ENCODE data around the gene CPM. TPM values are rescaled to one million over a fixed set of nuclear protein-coding genes. Genes with fewer than 3 reads are reported as not detected.

Gene CPM
- polyA plus RNA-seq, 5 donors = 241 to 466 (median 348) TPM

- DNase-seq = no peak
These were observed 26.3 kb upstream of the CPM start for GRCh38 chr12:68959143-68959858.

- DNase-seq = no peak
These were observed 25.4 kb upstream of the CPM start for GRCh38 chr12:68958322-68958721.

DNA sequence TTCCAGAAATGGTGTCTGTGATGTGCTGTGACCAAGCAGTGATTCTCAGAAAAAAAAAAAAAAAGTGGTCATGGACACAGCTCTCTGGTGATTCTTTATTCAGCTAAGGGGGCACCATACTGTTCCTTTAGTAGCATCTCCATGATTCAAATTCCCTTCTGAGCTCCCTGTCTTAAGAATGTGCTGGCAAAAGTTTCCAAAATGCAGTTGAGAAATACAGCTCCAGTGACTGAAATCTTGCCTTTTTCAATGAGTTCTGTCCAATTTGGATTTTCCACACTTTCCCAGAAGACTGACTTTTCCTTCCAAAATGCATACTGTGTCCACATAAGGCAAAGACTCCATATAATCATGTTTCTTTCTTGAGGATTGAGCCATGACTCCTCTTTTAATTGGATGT lies 24.3 kb upstream of the CPM start:
- no peak for DNase-seq

- DNase-seq = no peak
These were observed 23.5 kb upstream of the CPM start for GRCh38 chr12:68956466-68956865.

- no peak for DNase-seq
These were observed 21.8 kb upstream of the CPM start for GRCh38 chr12:68954811-68955210.

- no peak for DNase-seq
These were observed 20.6 kb upstream of the CPM start for GRCh38 chr12:68953536-68953935.

- DNase-seq = no peak
These were observed 18.7 kb upstream of the CPM start for GRCh38 chr12:68951652-68952051.

- no peak for DNase-seq
These were observed 17.5 kb upstream of the CPM start for GRCh38 chr12:68950511-68950910.

DNA sequence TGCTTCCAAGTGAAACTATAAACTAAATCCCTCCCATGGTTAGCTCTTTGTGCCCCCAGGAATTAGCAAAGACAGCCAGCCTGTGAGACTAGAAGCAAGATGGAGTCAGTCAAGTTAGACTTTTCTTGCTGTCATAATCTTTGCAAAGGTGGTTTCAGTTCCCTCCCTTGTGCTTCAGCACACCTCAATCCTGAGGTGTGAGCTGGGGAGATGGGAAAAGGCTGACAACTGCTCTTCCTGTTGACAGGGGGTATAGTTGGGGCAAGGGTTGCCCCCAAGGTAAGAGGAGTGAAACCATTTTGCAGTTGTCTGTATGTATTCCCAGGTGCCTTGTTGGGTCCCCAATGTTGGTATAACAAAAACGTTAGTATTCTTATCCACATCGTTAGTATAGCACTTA lies 12.3 kb upstream of the CPM start:
- no peak for DNase-seq

- DNase-seq = no peak
These were observed 11.5 kb upstream of the CPM start for GRCh38 chr12:68944296-68945076.

DNA sequence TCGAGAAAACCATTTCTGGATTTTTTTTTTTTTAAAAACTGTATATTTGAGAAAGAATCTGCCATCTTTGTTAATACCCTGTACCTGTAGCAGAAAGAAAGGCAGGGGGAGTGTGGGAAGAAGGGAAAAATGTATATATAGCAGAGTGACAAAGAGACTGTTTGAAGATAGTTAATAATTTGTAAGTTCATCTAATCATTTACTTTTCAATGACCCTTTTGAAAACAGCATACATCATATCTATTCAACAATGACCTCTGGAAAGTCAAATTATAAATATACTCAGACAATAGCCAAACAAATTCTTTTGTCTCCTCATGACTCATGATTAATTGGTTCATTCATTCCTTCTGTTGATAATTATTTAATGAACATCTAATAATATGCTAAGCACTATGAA lies 10.9 kb upstream of the CPM start:
- DNase-seq = no peak

DNA sequence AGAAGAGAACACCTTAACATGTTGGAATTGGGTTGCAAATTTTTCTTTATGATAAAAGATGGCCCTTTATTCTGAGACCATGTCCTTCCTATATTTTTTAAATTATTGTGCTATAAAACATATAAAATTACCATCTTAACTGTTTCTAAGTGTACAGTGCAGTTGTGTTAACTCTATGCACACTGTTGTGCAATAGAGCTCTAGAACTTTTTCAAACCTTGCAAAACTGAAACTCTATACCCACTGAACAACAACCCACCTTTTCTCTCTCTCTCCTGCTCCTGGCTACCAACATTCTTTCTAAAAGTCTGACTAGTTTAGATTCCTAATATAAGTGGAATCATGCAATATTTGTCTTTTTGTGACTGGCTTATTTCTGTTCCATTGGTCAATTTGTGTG lies 7.8 kb upstream of the CPM start:
- DNase-seq = no peak

- DNase-seq = no peak
These were observed 6.5 kb upstream of the CPM start for GRCh38 chr12:68939505-68939904.

DNA sequence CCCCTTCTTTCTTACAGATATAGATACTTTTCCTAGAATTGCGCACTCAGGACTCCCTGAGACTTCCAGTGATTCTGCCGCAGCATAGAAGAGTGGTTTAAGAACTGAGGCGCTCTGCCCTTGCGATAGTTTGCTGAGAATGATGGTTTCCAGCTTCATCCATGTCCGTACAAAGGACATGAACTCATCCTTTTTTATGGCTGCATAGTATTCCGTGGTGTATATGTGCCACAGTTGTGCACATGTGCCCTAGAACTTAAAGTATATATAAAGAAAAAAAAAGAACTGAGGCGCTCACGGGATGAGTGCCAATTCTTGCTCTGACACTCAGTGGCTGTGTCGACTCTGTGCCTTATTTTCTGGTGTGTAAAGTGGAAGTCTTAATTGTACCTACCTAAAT lies 1.4 kb upstream of the CPM start:
- DNase-seq = no peak

- peak in 1 of 2 donors; percentile 23 for DNase-seq
These were observed 627 bp downstream of the CPM start for GRCh38 chr12:68932128-68932960.

DNA sequence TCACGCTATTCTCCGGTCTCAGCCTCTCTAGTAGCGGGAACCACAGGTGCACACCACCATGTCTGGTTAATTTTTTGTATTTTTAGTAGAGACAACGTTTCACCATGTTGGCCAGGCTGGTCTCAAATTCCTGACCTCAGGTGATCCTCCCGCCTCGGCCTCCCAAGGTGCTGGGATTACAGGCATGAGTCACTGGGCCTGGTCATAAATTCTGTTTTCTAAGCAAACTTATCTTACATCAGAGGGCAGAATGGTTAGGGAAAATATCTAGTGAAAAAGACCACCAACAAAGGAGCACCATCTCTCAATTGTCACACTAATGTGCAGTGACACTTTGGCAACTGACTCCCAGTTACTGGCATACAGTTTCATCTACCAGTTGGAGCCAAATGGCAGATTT lies 2.8 kb downstream of the CPM start:
- DNase-seq = no peak

DNA sequence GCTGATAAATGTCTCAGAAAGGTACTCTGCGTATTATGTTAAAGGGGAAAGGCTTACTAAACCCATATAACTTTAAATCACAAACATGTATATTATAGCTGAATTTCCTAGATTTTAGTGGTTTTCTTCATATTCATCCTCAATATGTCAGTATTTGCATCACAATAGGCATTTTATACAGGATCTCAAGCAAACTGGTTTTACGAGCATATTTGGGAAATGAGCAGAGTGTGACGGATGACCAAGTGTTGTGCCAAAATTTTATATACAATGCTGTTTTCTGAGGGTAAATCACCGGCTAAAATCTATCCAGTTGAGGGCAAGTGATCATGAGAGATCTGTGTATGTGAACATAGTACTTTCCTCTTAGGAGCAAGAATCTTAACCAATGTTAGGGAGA lies 8.4 kb downstream of the CPM start:
- no peak for DNase-seq

DNA sequence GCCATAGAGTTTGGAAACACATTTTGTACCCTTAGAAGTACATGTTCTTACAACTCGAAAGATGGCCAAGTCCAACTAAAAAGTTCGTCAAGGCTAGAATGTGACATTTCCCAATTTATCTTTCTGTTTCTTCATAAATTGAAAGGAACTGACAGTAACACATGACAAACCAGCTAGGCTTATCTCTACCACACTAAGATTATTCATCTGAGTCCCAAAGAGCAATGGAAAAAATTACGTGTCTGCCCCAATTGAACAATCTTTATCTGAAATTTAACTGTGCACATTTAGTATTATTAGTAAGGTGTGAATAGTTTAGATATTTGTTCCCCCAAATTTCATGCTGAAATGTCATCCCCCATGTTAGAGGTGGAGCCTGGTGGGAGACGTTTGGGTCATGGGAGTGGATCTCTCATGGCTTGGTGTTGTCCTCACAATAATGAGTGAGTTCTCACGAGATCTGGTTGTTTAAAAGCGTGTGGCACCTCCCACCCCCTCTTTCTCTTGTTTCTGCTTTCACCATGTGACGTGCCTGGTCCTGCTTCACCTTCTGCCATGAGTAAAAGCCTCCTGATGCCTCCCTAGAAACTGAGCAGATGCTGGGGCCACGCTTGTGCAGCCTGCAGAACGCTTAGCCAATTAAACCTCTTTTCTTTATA lies 13.3 kb downstream of the CPM start:
- no peak for DNase-seq

DNA sequence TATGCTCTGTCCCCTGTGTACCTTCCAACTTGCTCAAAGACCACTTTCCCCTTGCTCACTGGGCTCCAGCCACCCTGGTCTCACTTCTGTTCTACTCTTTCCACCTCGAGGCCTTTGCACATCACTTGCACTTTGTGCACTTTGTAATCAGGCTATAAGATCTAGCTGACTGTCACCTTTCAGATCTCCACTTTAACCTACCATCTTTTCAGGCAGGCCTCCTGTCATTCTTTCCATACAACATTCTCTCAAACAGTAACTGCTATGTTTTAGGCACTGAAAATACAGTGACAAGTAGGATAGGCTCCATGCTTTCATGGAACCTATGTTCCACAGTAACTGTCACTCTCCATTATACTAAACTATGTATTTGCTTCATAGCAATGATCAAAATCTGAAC lies 14.0 kb downstream of the CPM start:
- DNase-seq = no peak

DNA sequence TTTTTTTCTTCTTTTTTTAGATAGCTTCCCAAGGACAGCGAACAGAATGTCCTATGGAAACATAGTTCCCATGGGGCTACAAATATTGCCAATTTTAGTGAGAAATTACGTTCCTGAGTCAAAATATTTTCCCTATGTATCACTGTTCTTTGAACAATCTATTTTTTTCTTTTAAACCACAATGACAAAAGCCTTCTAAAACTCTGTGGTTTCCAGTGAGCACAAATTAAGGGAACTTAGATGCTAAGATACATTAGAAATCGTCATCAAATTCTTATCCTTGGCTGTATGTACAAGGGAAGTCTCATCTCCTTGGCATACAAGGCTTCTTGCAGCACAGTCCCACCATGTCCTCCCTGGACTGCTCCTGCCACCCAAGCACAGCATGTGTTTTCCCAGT lies 17.9 kb downstream of the CPM start:
- DNase-seq = no peak

GRCh38 chr12:68913682-68914081 lies 19.3 kb downstream of the CPM start:
- no peak for DNase-seq

- DNase-seq = no peak
These were observed 20.1 kb downstream of the CPM start for GRCh38 chr12:68912916-68913315.

Measured in right lung (tissue), 5 donors.